Activated B cell treated with CpG ODN at 0.5 μM for 24 hours (primary cell): ENCODE data around the gene SSH2. TPM values are rescaled to one million over a fixed set of nuclear protein-coding genes. Genes with fewer than 3 reads are reported as not detected.
"Not testable (repeated sequence)": the region's sequence is repeated elsewhere in the genome, so short reads cannot be mapped to it uniquely, and the experiment has no call there.

Source experiments
- ATAC-seq: fragments of 200-7000 bp; cut with Tn5 transposase; one replicate; pipeline ENCODE4 v1.10.0; 2021; ENCODE audit warnings: low read depth, mild to moderate bottlenecking, moderate library complexity
- CTCF ChIA-PET: fragments of 350-600 bp; sonication (Branson Sonifier 250); formaldehyde crosslinking; loops from one replicate; lab custom pipeline; 2021; ENCODE audit warnings: antibody characterized with exemption; lab: Charles Lee
- POLR2A ChIA-PET: fragments of 350-600 bp; sonication (Branson Sonifier 250); formaldehyde crosslinking; loops from one replicate; lab custom pipeline; 2021; ENCODE audit warnings: antibody characterized with exemption; lab: Charles Lee
- DNase-seq: peaks from one replicate; pipeline ENCODE4 v3.0.0; 2022
- H3K27ac Mint-ChIP-seq: one replicate; pipeline ENCODE4 v1.8.0; 2020; ENCODE audit warnings: mixed read lengths
- H3K27me3 Mint-ChIP-seq: one replicate; pipeline ENCODE4 v1.8.0; 2021; ENCODE audit warnings: mixed read lengths
- H3K36me3 Mint-ChIP-seq: one replicate; pipeline ENCODE4 v1.8.0; 2021; ENCODE audit warnings: low read depth, mixed read lengths
- H3K4me1 Mint-ChIP-seq: one replicate; pipeline ENCODE4 v1.8.0; 2021; ENCODE audit warnings: mixed read lengths
- H3K4me3 Mint-ChIP-seq: one replicate; pipeline ENCODE4 v1.8.0; 2020; ENCODE audit warnings: mild to moderate bottlenecking, mixed read lengths
- H3K9me3 Mint-ChIP-seq: one replicate; pipeline ENCODE4 v1.8.0; 2020; ENCODE audit warnings: mixed read lengths
- intact Hi-C: fragments of 100-400 bp; cut with micrococcal nuclease; formaldehyde crosslinking; loops from one replicate; pipeline ENCODE4 v1.15.1; 2024
- total RNA-seq: library from RNA; stranded (reverse); gene quantifications from 2 replicates; pipeline ENCODE4 v1.2.3, GENCODE V29; 2022
- TF ChIP-seq, protein P1 (sequence below): fragments of 200-600 bp; IDR thresholded peaks from one replicate; pipeline ENCODE4 v1.8.0; 2022; ENCODE audit warnings: antibody characterized with exemption, mild to moderate bottlenecking

Gene SSH2
- total RNA-seq, 1 donor from 2014 or later = 95.7 TPM

GRCh38 chr17:29653995-29654714 lies 275.9 kb downstream of the SSH2 start:
- CTCF ChIA-PET = interaction anchor here (0.7 to 1.3 kb wide), 3 partner anchors 15 to 123 kb away, joined by 3 to 6 read pairs (median 3); no protein-coding TSS in a partner anchor
- intact Hi-C loops = no loop called here
- no peak overlapping the region for H3K4me3 Mint-ChIP-seq
- H3K4me1 Mint-ChIP-seq = peaks cover 4% of the 10 kb centered on the region
- ATAC-seq = no peak
- H3K36me3 Mint-ChIP-seq = peaks cover 70% of the 10 kb centered on the region
- H3K27ac Mint-ChIP-seq = no peak overlapping the region
- TF ChIP-seq, protein P1, sequence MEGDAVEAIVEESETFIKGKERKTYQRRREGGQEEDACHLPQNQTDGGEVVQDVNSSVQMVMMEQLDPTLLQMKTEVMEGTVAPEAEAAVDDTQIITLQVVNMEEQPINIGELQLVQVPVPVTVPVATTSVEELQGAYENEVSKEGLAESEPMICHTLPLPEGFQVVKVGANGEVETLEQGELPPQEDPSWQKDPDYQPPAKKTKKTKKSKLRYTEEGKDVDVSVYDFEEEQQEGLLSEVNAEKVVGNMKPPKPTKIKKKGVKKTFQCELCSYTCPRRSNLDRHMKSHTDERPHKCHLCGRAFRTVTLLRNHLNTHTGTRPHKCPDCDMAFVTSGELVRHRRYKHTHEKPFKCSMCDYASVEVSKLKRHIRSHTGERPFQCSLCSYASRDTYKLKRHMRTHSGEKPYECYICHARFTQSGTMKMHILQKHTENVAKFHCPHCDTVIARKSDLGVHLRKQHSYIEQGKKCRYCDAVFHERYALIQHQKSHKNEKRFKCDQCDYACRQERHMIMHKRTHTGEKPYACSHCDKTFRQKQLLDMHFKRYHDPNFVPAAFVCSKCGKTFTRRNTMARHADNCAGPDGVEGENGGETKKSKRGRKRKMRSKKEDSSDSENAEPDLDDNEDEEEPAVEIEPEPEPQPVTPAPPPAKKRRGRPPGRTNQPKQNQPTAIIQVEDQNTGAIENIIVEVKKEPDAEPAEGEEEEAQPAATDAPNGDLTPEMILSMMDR = no peak
- DNase-seq = no peak
- H3K27me3 Mint-ChIP-seq = no peaks in the 10 kb centered on the region
- POLR2A ChIA-PET = interaction anchor here (0.6 to 1.0 kb wide), 2 partner anchors 10 to 14 kb away, joined by 3 to 5 read pairs; no protein-coding TSS in a partner anchor
- H3K9me3 Mint-ChIP-seq = no peaks in the 10 kb centered on the region

- peaks cover 4% of the 10 kb centered on the region for H3K4me1 Mint-ChIP-seq
- ChIA-PET CTCF (interaction anchor here (1.3 kb wide), 1 partner anchor 13 kb away, joined by 4 read pairs; no protein-coding TSS in a partner anchor), POLR2A (interaction anchor here (1.0 kb wide), 1 partner anchor 15 kb away, joined by 3 read pairs; no protein-coding TSS in a partner anchor)
- H3K27ac Mint-ChIP-seq = no peak overlapping the region
- no peaks in the 10 kb centered on the region for H3K9me3 Mint-ChIP-seq
- DNase-seq (no peak), ATAC-seq (no peak)
- no peaks in the 10 kb centered on the region for H3K27me3 Mint-ChIP-seq
- TF ChIP-seq, protein P1 = no peak
- intact Hi-C loops = no loop called here
- H3K4me3 Mint-ChIP-seq = no peak overlapping the region
- peaks cover 70% of the 10 kb centered on the region for H3K36me3 Mint-ChIP-seq
Measured at GRCh38 chr17:29652976-29653375, 277.1 kb downstream of the SSH2 start.

DNA sequence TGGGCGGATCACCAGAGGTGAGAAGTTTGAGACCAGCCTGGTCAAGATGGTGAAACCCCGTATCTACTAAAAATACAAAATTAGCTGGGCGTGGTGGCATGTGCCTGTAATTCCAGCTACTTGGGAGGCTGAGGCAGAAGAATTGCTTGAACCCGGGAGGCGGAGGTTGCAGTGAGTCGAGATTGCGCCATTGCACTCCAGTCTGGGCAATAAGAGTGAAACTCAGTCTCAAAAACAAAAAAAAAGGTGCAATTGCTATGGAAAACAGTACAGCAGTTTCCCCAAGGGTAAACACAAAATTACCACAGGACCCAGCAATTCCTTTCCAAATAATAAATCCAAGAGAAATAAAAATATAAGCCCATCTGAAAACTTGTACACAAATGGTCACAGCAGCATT lies 278.1 kb downstream of the SSH2 start:
- H3K4me3 Mint-ChIP-seq, H3K9me3 Mint-ChIP-seq, intact Hi-C loops, H3K4me1 Mint-ChIP-seq, H3K27me3 Mint-ChIP-seq, H3K27ac Mint-ChIP-seq, POLR2A ChIA-PET, CTCF ChIA-PET, DNase-seq, ATAC-seq: not testable (repeated sequence)
- peaks cover 74% of the 10 kb centered on the region for H3K36me3 Mint-ChIP-seq

DNA sequence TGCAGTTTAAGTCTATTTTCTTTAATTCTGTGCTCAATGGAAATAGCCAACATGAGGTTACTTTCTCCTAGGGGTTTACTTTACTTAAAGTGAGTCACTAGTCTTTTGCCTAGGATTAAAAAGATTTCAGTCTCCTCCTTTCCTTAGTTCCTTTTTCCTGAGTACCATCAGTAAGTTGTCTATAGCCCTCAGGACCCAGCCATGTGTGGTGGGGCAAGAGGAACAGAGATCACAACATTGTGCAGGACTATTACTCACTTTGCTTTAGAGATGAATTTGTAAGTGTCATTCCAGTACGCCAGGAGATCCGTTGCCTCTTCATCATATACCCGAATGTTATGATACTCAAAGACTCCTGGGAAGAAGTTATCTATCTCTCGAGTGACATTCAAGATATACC lies 279.6 kb downstream of the SSH2 start:
- peaks cover 73% of the 10 kb centered on the region for H3K36me3 Mint-ChIP-seq
- no peaks in the 10 kb centered on the region for H3K27me3 Mint-ChIP-seq
- DNase-seq = no peak
- peaks cover 4% of the 10 kb centered on the region for H3K4me1 Mint-ChIP-seq
- TF ChIP-seq, protein P1 = no peak
- ChIA-PET CTCF (interaction anchor here (1.2 kb wide), 1 partner anchor 11 kb away, joined by 4 read pairs; no protein-coding TSS in a partner anchor), POLR2A (no interaction called here)
- H3K9me3 Mint-ChIP-seq = no peaks in the 10 kb centered on the region
- no peak for ATAC-seq
- no peak overlapping the region for H3K4me3 Mint-ChIP-seq
- H3K27ac Mint-ChIP-seq = peak overlapping the region; percentile 53
- intact Hi-C loops = no loop called here

DNA sequence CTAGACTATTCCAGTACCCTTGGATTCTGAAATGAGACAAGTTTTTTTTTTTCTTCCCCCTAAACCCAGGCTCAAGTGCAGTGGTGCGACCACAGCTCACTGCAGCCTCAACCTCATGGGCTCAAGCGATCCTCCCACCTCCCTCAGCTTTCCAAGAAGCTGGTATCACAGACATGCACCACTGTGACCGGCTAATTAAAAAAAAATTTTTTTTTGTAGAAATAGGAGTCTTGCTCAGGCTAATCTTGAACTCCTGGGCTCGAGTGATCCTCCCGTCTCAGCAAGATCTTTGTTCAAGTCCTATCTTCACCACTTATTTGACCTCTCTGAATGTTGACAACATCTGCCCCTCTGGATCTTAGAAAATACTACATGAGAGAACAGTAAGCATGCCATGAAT lies 280.7 kb downstream of the SSH2 start:
- Mint-ChIP-seq H3K27ac (no peak overlapping the region), H3K27me3 (no peaks in the 10 kb centered on the region)
- CTCF ChIA-PET = no interaction called here

More for the DNA sequence above, 280.7 kb downstream of the SSH2 start:
- Mint-ChIP-seq H3K36me3 (peaks cover 72% of the 10 kb centered on the region), H3K4me1 (peaks cover 4% of the 10 kb centered on the region), H3K9me3 (no peaks in the 10 kb centered on the region), H3K4me3 (no peak overlapping the region)
- ATAC-seq (no peak), DNase-seq (no peak)
- TF ChIP-seq, protein P1 = no peak
- intact Hi-C loops = no loop called here
- POLR2A ChIA-PET = no interaction called here
